ENCODE results near the gene FAHD2A.
"Not testable (repeated sequence)": the region's sequence is repeated elsewhere in the genome, so short reads cannot be mapped to it uniquely, and the experiment has no call there.

The FAHD2A gene

DNA sequence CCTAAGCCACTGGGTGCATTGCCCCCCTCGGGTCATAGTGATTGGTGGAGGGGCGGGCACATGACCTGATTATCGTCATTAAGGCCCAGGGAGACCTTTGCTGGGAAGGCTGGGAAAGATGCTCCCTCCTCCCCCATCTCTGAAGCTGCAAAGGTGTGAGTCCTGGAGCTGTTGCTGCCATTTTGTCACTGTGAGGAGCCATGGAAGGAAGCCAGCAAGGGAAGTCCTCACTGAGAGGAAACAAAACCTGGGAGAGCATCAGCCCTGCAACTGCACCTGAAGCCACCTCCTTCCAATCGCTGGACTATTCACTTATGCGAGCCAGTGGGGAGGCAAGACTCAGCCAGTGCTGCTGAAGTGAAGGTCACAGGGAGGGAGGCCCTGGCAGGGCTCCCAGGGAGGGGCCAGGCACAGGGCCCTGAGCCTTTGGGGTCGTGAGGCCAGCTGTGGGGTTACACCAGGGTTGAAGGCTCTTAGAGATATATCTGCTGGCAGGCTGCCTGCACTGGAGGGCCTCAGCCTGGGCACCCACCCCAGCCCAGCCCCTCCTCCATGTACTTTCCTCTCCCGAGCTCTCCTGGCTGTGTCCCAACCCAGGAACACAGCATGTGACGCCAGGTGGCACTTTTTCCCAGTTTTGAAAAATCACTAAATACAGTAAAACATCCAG is 10.7 kb upstream of the FAHD2A start:
- DNase-seq: no peak

- no peak for DNase-seq
These were observed 10.2 kb upstream of the FAHD2A start for GRCh38 chr2:95392320-95392719.

DNA sequence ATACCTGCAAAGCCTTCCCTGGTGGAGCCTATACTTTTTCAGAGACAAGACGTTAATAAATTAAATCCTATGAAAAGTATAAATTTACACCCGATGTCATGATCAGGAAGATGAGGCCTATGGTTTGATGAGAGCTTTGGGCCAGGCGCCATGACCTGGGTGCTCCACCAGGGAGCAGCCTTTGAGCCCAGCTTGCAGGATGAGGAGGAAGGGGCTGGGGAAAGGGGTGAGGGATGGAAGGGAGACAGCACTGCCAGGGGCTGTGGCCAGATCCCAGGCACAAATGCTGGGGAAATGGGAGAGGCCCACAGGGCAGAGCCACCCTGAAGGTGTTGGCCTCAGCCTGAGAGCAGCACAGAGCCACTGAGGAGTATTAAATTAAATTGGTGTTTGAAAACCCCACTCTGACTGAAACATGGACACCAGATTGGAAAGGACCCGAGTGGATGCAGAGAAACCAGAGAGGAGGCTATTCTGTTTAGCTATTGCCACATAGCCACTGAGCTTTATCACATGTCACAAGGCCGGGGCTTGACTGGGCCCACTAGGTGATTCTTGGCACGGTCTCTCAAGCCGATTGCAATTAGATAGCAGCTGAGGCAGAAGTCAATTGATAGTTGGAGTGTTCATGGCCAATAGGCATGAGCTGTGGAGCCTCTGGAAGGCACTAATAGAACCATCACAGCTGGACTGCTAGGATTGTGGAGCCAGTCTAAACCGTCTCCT is 9.6 kb upstream of the FAHD2A start:
- DNase-seq: no peak

- DNase-seq: no peak
These were observed 8.6 kb upstream of the FAHD2A start for GRCh38 chr2:95393901-95394300.

GRCh38 chr2:95399061-95399460 is 3.4 kb upstream of the FAHD2A start:
- no peak for DNase-seq

- DNase-seq: no peak
These were observed 1.0 kb upstream of the FAHD2A start for GRCh38 chr2:95401480-95401879.

DNA sequence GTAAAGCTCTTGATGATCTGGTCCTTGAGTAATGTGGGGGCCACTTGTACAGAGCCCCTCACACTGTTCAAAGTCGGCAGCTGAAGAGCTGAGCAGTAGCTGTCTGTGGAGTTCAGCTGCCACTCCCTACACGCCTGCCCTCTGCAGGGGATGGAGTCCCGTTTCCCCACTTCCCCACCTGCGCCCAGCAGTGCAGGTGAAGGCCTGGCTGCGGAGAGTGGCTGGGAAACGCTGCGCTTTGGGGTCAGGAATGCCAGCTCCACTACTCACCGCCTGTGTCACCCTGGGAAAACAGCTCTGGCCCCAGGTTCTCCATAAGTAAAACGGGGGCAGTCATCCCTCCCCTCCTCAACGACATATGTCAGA is 521 bp upstream of the FAHD2A start:
- DNase-seq: not testable (repeated sequence)

- DNase-seq: peak; percentile 65
These were observed 755 bp downstream of the FAHD2A start for GRCh38 chr2:95403204-95403721.

- not testable (repeated sequence) for DNase-seq
These were observed 1.3 kb downstream of the FAHD2A start for GRCh38 chr2:95403824-95404223.

DNA sequence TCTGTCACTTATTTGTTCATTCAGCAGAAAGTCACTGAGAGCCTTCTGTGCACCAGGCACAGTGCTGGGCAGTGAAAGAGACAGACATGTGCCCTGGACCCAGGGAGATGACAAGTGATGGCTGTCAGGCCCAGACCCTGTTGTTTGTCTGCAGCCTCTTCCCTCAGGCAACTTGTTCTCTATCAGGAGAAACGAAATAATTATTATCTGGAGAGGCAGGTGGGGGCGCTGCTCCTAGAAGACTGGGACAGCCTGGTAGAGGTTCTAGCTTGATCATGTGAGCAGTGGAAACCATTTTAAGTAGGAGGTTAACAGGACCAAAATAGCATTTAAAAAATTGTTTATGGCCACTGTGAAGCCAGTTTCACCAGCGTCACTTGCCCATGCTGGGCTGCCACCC is 2.2 kb downstream of the FAHD2A start:
- not testable (repeated sequence) for DNase-seq

GRCh38 chr2:95411239-95411638 is 8.7 kb downstream of the FAHD2A start:
- DNase-seq: not testable (repeated sequence)

DNA sequence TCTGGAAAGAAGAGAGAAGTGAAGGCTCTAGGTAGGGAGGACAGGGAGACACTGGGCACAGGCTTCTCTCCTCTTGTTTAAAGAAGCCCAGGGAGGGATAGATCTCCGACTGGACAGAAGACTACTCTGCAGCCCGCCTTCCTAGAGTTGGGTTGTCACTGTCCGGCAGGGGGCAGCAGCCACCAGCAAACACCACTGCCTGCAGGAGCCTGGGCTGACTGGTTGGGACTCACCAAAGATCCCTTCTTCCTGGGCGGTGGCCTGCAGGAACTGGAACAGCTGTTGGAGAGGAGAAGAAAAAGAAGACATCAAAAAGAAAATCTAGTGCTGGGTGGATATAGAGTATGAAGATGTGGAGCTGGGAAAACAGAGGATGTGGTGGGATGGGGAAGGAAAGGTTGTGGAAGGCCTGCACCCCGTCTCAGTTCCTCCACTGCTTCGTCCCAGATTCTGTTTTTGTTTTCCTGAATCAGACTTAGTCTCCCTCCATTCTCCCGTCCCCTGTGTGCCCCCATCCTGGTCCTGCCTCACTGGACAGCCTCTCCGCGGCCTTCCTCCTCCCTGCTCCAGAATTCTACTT is 11.6 kb downstream of the FAHD2A start:
- DNase-seq: peak; percentile 42

DNA sequence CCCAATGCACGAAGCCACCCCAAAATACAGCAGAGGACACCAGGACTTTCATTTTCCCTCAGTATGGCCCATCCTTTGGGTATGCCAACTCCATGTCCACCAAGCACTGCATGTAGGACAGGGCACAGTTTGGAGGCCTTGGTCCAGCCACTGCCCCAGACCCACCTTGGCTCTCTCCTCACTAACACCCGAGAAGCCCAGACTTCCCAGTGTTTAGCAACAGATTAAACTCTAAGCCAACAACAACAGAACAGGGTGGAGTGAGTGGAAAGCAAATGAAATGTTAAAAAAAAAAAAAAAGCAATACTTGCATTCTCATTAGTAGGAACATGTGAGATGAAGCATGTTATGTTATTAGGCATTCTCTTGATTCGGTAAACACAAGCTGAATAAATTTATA is 12.6 kb downstream of the FAHD2A start:
- DNase-seq: not testable (repeated sequence)

DNA sequence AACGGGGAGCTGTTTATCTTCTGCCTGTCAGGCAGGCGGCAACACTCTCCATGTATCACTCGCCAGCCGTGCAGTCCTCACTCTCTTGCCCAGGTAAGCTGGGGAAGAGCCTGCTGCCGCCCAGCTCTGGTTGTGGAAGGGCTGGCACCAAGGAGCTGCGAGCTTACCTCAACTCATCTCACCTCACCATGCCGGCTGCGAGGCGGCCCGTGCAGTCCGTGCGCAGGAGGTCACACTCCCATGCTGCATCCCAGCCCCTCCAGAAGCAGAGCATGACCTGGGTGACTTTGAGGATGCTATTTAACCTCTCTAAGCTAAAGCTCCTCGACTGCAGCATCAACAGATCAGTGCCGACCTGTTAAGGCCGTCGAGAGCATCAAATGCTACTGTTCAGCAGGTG is 13.1 kb downstream of the FAHD2A start:
- DNase-seq: not testable (repeated sequence)

GRCh38 chr2:95427196-95427867 is 24.8 kb downstream of the FAHD2A start:
- not testable (repeated sequence) for DNase-seq

GRCh38 chr2:95429748-95430467 is 27.4 kb downstream of the FAHD2A start:
- DNase-seq: not testable (repeated sequence)

DNA sequence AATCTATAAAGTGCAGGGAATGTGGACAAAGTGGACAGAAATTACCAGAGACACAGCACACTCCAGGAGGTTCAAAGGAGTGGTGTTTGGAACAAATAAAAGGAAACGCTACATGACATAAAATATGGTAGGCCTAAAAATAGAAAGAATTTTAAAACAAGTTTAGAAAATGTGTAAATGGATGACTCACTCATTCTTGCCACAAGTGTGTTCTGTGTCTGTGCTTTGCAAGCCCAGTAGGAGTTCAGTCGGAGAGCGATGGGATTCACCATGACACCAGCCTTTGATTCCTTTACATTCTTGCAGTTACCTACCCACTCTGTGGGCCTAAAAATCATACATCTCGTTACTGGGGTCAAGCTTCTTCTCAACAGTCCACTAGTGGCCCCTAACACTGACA is 30.9 kb downstream of the FAHD2A start:
- not testable (repeated sequence) for DNase-seq

DNA sequence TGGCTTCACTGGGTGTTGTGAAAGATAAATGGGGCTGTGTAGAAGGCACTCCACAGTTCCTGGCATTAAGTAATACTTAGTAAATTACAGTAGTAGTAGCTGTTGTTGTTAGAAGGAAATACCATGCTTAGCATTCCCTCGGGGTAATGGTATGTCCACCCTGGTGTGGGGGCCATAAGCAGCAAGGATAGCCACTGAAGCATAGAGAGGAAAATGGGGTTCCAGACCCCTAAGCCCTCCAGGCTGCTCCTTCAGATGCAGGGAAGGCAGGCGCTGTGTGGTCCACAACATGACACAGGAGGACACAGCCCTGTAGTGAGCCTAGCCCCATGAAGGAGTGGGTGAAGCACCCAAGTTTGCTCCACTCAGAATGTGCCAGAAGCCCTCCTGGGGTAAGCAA is 31.5 kb downstream of the FAHD2A start:
- DNase-seq: not testable (repeated sequence)

DNA sequence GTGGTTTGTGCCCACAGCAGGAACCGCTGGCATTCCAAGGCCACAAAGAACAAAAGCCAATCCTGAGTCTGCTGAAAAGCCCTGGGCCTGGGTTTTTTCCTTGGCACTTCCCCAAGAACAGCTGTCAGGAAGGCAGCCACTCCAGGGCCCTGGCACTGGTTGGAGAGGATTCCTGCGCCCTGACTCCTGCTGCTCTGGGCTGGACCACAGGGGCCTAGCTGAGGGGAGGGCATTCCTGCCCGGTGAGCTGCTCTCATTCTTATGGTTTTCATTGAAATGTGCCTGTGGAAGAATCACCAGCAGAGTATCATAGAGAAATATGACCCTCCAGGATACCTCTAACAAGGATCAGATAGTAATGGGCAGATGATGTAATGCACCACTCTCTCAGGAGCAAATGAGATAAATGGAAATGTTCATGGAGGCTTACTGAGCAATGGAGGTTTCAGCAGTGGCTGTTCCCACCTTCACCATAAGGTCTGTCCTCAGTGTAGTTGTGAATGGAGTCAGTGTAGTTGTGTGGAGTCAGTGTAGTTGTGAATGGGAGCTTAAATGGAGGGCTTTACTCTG is 32.1 kb downstream of the FAHD2A start:
- not testable (repeated sequence) for DNase-seq

DNA sequence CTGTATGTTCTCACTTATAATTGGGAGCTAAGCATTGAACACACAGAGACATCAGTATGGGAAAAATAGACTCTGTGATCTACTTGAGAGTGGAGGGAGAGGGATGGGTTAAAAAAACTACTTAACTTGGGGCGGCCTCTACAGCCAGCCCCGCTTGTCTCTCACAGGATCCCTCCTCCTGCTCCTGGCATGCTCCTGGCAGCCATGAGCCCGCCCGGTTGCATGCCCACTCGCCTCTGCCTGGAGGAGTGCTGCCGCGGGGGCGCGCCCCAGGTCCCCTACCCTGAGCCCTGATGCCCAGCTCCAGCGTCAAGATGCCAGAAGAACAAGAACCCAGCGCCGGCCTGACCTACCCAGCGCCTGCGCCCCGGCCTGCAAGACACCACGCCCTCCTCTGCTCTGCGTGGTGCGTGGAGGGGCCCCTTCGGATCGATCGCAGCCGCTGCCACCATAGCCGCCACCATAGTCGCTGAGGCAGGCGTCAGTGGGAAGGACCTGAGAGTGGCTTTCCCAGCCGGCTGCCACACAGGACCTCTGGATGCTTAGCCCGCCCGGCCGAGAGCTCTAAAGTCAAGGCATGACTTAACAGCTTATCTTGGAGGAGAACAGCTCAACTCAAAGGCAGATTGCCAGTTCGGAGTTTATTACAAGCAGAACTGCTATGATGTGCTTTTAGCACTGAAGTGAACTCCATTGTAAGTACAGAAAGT is 32.8 kb downstream of the FAHD2A start:
- not testable (repeated sequence) for DNase-seq

- not testable (repeated sequence) for DNase-seq
These were observed 33.3 kb downstream of the FAHD2A start for GRCh38 chr2:95435872-95436209.
